NCI-H526 (cell line): ENCODE measurements around the gene MME.

Experiments used
- DNase-seq, 2 experiments: peaks; one replicate each; lab custom pipeline; 2025; lab: John Stamatoyannopoulos, UW

Gene MME

DNA sequence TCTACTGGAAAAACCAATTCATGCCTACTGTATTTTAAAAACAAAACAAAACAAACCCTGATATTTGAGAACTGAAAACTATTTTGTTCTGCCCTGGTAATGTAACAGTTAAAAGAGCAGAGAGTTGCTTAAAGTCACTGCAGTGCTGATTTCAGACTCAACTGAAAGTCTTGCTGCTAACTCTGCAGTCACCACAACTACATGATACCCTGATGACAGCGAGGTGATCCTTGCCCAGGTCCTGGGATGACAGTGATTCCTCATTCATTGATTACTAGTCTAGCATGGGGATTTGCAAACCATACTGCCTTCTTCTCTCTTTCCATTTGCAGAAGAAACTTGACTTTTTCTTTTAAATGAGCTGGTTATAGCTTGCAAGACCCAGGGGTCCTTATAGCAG, 67.5 kb downstream of the MME start:
- no peak for DNase-seq

DNA sequence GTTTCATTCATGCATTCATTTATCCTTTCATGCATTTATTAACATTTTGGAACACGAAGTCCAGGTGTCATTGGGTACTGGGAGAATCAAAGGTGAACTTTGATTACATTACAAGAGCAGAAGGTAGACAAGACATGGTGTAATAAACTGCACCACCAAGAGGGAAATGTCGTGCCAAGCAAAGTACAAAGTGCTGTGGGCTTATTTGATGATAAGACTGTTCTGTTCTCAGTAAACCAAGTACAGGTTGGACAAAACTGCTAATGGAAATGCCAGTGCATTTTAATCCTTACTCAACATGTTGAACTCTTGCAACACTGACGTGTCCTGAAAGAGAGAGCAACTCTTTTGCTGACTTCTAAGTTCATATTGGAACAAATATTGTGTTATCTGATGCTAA, 69.4 kb downstream of the MME start:
- DNase-seq: no peak

DNA sequence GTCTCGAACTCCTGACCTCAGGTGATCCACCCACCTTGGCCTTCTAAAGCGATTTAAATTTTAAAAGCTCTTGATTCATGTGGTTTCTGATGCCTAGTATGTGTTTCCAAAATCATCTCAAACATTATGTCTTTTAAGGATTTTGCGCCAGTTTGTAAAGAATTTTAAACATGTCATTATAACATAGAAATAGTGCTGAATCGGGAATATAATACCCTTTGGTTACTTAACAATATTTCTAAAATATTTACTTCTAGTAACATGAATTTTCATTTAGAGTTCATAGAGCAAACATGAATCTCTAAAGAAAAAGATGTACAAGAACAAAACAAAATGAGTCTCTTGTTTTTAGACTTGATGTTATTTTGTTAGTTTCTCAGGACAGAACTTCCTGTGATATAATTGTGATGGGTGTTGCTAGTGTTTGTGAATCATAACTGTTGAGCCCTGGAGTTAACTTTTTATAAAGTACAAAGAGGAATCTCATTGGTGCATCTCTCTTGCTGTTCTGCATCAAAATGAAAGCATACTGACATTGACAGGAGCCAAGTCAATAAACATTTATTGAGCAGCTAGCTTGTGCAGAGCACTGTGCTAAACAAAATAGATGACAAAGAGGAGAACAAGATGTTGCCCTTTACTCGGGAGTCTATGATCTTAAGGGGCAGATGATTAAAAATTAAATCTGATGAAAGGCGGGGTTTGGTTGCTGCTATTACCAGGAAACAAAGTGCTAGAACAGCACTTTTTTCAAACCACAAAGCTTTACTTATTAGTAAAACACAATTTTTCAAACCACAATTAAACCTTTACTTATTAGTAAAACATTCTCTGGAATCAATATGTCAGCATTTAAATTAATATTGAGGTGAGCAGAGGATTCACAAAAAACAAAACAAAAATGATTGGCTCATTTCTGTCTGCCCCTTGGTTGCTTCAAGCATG, 73.4 kb downstream of the MME start:
- no peak for DNase-seq

DNA sequence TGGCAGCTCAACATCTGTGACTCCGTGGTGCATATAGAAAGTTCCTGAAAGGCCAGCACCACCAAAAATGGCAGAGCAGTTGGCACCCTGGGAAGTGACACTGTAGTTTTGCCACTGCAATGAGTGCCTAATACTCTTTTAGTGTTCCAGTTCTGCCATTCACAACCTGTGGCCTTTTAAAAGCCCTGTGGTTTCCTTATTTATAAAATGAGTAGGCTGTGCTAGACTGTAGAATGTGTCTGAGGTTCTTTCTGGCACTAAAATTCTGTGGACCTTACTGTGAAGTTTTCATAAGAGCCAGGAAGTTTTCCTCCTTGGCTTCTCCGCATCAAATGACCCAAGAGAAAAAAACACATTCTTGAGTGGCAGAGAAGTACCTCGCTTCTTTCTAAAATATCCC, 74.1 kb downstream of the MME start:
- DNase-seq: no peak

DNA sequence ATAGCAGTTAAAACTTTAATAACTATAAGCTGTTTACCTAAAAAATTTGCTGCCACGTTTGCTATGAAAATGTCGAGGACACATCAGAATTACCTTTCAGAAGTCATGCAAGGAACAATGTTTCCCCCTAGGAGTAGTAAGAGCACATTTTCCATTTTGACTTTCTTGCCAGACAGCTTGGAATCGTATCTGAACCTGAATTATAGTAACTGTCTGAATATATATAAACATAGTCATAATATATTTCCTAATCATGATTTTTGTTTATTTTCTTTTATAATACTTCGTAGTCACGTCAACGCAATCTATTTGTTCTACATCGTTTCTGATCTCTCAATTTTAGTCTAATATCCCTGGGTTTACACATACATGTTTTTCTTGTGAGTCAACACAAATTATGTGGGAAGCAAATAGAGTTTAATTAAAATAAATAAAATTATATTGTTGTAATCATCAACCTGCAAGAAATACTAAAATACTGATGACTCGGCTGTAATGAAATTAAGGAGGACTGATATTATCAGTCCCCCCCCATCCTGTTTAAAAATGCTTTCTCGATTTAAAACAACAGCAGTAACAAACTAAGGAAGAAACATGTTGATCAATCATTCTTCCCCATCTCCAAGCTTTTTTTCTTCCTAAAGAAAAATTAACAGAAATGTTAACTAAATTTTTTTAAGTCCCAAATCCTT, 78.4 kb downstream of the MME start:
- peak; percentile 13 to 39 for DNase-seq

DNA sequence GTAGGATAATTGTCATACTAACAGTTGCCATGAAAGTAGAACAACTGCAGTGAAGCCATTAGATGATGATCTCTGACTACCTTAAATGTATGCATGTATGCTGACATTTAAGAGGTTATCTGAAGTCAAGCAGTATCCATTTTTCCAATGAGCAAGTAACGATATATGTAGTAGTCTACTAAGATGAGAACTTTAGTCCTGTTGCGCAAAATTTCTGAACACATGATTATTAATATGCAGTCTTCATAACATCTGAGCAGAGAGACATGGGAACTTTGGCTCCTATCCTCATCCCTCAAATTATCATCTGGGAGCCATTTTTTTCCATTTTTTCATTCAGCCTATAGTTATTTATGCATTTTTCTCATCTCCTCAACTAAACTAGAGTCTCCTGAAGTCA, 79.2 kb downstream of the MME start:
- no peak for DNase-seq

DNA sequence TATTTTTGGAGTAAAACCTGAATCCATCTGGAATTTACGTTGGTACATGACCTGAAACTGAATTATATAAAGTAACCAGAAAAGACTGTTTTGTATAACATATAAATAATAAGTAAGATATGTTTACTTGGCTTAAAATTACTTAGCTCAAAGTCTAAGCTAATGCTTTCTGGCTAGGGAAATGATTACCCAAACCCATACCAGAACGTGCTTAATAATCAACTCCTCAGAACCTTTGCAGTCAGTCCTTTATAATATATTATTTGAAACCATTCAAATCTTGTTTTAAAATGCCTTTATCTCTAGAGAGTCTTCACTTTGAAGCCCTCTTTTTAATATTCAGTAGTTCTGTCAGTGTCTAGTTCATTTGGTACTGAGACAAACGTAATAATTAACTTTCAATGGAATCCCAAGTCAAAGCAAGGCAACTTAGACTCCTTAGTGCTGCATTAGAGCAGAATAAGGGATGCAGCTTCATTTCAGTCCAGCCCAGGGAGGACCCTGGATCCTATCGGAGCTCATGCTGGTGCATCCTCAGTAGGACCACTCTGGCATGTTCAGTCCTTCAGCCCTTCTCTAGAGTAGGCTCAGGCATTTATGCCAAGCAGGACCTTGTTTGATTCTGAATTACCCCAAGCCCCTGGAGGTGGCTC, 81.6 kb downstream of the MME start:
- DNase-seq: no peak

DNA sequence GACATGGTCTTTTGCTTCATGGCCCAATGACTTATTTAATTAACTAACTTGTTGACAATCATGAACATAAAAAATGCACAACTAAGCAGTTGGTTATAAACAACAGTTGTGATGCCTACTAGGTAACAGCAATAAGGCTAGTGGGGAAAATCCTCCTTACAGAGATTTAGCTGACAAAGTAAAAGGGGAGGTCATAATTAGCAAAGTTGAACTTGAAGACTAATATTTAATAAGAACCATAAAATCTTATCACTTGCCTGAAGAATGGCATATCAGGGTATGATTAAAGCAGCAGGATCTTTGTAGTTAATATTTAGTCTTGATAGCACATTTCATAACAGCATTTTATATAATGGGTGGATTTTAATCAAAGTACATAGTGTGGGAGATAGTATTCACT, 84.2 kb downstream of the MME start:
- no peak for DNase-seq

DNA sequence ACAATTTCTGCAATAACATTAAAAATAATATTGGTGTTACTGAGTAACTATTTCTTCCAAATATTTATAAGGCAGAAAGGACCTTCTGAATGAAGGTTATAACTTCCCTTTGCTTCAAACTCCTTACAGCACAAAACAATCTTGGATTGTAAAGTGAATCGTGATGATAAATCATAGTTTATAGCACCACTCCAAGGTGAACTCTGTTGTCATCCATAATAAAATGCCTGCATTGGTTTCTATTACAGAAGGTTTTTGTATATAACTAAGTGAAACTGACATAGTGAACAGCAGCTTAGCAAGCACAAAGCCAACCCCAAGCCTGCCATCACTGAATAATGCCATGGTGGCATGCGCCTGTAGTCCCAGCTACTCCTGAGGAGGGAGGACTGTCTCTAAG, 86.3 kb downstream of the MME start:
- no peak for DNase-seq

DNA sequence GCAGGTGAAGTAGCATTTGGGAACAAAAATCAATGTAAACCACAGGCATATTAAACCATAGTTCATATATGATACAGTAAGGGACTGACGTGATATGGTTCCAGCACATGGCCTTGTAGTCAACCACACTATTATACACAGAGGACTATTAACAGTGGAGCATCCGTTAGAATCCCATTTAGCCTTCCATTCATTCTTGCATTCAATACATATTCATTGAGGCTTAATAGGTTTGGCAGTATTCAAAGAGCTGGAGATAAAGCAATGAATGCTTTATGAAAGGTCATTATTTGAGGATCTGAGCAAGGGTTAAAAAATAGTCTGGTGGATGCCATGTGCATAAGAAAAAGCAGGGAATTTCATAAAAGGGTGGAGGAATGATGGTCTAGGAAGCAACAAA, 89.1 kb downstream of the MME start:
- no peak for DNase-seq

DNA sequence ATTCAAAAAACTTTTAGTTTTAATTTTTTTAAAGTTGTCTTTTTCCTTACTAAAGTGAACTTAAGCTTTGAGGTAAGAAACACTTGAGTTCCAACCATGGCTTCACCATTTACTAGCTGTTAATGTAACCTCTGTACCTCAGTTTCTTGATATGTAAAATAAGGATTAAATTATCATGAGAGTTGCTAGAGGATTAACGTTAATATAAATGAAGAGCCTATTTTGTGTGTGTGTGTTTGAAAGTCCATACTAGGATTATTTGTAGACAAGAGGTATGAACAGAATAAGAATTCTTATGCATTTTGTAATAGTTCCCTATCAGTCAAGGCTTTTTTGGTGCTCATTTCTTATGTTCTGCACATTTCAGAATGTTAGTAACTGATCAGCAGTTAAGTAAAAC, 93.7 kb downstream of the MME start:
- no peak for DNase-seq

DNA sequence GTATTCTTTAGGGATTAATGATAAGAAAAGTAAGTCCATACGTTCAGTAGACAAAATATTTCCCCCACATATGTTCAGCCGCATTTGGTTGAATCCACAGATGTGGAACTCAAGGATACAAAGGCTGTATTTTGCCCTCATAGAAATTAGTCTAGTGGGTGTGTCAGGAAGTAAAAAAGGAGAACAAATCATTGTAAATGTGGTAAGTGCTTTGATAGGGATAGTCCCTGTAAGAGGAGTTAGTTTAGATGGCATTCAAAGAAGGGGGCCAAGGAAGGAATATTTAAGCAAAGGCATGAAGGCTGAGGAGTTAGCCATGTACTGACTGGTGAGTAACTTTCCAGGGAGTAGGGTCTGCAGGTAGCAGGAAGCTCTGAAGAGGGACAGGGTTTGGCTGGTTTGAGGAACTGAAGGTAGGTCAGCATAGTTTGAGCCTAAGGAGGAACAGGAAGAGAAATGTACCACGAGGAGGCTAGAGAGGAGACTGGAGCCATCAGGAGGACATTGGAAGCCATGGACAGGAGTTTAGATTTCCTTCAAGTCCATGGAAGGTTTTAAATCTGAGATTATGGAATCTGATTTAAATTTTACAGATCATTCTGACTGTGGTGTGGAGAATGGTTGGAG, 98.8 kb downstream of the MME start:
- DNase-seq: no peak

DNA sequence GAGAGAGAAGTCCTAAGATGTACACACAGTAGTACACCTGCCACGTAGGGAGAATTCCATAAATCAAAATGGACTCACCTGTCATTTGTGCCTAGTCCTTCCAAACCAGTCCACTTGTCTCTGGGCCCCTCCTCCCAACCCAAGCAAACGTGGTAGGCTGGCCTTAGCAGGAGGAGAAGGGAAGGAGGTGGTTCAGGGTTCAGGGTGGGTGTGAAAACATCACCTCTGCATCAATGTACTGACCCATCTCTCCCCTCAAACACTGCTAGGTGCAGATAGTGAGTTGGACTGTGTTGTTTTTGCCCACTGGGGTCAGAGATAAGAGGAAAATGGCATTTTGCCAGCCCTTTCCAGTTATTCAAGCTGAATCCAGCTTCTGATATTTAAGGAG, 99.3 kb downstream of the MME start:
- DNase-seq: no peak

DNA sequence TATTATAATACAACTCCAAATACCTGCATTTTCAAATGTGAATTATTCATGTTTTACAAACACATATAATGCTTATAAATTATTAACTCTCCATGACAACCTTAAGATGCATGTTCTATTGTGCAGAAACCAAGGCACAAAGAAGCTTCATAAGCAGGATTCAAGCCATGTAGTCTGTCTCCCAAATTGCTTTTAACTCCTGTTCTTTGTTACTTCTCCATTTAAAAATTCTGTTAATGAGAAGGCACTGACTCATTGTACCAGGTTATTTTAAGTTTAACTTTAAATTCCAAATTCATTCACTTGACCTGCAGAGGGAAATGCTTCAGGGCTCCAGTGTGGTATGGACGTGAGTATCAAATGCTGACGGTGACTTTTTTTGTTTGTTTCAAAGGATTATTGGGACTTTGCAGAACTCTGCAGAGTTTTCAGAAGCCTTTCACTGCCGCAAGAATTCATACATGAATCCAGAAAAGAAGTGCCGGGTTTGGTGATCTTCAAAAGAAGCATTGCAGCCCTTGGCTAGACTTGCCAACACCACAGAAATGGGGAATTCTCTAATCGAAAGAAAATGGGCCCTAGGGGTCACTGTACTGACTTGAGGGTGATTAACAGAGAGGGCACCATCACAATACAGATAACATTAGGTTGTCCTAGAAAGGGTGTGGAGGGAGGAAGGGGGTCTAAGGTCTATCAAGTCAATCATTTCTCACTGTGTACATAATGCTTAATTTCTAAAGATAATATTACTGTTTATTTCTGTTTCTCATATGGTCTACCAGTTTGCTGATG, 100.0 kb downstream of the MME start:
- DNase-seq: no peak

DNA sequence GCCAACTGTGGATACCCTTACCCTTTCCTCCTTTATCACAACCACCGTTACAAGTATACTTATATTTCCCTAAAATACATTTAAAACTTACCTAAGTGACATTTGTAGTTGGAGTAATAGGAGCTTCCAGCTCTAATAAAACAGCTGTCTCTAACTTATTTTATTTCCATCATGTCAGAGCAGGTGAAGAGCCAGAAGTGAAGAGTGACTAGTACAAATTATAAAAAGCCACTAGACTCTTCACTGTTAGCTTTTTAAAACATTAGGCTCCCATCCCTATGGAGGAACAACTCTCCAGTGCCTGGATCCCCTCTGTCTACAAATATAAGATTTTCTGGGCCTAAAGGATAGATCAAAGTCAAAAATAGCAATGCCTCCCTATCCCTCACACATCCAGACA, 102.3 kb downstream of the MME start:
- DNase-seq: no peak

DNA sequence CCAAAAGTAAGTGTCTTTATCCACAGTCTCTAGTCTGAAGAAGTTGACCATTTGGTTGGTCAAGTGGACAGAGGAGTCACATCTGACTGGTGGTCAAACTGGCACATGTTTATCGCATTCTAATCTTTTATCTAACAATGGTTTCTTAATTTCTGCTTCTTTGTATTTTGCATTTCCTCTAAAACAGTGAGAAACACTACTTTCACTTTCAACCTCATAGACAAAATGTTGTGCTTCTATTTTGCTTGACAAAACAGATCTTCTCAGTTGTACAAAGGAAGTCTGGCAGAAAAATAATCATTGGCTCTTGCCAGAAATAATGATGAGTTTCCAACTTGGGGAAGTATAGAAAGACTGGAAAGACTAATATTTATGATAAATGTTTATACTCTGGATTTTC, 103.9 kb downstream of the MME start:
- DNase-seq: no peak

DNA sequence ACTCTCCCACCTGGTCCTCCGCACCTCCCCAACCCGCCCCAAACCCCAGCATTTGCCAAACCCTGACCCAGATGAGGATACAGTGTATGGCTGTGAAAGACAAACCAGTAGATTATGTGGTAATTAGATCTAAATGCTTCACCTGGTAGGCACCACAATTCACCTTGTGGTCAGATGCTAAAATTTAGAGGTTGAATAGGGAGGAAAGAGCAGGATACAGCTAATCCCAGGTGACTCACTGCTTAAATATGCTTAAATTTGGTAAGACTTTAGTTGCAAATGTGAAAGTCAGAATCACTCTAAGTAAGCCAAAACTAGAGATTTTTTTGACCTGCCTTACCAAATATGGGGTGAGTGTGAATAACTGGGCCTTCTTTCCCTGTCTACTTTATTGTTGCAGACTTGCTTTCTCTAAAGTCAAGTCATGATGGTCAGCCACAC, 105.5 kb downstream of the MME start:
- DNase-seq: no peak

DNA sequence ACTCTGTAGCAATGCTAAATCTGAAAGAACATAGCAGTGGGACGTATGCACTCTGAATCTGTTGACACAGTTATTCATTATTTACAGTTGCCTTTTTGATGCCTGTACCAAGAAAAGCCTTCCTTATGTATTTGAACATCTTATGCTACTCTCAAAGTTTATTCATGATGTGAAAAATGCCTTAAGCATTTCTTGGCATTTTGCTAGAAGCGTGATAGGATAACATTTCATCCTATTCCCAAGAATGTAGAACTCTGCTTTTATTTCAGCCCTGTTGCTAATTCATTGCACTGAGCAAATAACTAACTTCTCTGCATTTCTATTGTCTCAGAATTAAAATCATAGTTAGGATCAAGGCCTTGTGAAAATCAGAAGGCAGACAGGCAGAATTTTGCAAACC, 107.9 kb downstream of the MME start:
- DNase-seq: no peak

DNA sequence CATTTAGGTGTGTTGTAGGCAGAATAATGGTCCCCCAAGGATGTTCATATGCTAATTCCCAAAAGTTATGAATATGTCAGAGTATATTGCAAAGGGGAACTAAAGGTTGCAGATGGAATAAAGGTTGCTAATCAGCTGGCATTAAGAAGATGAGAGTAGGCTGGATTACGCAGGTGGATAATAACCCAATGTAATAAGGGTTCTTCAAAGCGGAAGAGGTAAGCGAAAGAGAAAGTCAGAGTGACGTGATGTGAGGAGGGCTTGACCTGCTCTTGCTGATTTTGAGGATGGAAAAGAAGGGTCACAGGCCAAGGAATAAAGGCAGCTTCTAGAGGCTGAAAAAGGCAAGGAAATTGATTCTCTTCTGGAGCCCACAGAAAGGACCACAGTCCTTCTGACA, 109.4 kb downstream of the MME start:
- no peak for DNase-seq

DNA sequence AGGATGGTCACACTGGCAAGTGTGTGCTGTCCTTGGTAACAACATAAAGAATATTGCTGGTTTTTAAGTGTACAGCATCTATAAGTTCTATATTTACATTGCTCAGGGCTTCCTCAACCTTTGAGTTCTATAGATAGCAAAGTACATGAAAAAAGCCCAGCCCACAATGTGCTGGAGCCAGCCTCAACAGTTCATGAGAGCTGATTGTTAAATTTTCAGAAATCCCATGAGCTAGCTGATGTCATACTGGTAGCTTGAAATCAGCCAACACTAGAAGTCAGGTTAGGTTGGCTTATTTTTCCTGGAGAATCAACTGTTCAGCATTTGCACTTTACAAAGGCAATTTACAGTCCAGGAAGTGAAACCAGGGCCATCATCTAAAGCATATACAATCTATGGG, 110.6 kb downstream of the MME start:
- no peak for DNase-seq

DNA sequence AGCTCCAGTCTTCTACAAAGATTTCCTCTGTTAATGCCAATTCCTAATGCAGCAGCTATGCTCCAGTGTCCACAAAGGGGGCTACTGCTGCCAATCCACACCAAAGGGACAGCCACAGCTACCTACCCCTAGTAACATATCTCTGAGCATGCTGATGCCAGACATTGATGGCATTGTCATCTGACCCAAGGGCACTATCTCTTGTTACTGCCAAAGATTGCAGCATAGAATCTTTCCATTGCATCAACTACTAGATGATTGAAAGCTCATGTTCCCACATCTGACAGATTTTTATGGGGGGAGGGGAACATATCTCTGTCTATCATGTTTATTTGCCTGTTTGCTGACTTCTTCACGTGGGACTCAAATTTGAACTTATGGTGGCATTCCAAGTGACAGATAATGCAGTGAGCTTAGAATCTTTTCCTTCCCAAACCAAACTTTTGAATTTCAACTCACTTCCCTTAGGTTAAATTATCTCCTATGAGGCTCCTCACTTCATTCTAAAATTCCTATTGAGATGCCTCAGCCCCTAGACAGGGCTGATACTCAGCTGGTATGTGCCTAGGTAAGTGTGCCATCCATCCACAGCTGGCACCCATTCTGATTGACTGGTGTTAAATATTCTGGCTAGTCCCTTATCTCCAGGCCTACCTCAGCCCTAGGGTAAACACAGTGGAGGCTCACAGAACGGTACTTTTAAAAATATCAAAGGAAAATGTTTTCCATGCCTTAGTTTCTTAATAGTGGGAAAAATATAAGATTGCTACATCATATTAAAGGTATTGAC, 113.0 kb downstream of the MME start:
- DNase-seq: no peak
